ENCODE results near the gene PPP2CA. TPM values are rescaled to one million over a fixed set of nuclear protein-coding genes. Genes with fewer than 3 reads are reported as not detected.
"Not testable (repeated sequence)": the region's sequence is repeated elsewhere in the genome, so short reads cannot be mapped to it uniquely, and the experiment has no call there.

PPP2CA gene
- total RNA-seq, 1 donor from 2014 or later: 193 TPM

DNA sequence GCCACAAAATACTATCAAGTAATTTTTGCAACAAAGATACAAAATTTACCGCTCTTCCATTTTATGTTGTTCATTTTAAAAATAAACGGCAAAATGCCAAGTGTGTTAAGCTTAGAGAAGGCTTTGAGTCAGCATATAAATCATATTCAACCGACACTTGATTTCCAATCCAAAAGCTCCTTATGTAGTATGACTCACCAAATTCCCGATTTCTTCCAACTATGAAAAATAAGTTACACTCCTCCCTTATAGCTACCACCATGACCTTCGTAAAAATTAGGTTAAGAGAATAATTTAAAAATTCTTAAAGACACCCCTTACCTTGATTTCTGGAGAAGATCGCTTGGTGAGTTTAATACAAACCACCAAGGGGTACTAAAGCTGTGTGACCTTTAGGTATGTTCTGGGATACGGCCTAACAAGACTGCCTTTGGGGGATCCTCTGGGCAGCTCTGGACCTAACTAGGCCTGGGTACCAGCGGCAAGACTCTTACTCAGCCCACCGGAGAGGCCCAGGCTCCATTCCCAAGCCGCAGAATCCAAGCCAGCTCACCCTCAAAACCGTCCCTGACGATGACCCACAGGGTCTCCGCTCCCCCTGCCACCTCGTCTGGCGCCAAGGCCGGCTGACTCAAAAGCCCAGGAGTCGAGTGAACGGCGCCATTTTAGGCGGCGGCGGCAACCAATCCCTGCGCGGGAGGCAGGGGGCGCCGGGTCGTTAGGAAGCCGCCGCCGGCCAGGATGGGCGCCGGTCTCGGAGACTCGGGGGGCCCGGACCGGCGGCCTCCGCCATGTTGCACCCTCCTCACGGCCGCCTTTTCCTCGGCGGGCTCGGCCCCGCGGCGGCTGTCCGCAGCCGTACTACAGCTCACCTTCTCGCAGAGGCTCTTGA lies 739 bp downstream of the PPP2CA start:
- Mint-ChIP-seq H3K27ac (ENCODE audit: unreplicated experiment) (peak overlapping the region; percentile 95), H3K27me3 (ENCODE audit: unreplicated experiment) (peaks cover 6% of the 10 kb centered on the region)
- DNase-seq: peak; percentile 87

DNA sequence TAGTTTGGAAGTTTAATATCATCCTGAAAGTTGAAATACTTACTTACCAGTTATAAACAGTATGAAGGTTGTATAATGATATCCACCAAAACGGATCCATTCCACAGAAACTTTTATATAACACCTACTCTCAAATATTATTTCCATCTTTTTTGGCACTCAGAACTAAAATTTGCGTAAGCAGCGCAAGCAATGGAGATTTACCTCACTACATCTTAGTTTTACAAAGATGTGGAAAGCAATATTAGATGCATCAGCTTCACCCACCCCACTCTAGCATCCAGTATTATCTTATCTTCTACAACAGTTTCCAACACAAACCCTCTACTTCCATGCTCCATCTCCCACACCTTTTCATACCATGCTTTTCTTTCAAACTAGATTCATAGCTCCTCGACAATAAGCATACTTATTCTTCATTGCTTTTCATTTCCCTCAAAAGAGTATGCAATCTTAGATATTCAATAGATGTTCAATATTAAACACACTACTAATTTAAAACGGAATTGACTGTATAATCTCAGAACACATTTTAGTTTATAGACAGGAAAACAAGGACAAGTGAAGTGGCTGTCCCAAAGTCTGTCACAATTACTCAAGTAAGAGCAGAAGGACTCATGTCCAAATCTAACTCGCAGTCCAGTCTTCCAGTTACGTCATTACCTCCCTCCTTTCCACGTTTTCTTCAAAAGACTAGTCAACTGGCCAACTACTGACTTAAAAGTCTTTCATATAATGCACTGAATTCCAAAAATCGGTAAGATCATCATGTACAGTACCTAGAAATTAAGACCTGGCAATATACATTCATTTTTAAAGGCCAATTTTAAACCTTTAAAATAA lies 2.2 kb downstream of the PPP2CA start:
- TF ChIP-seq CTCF (IDR thresholded peaks at IDR 0.05; ENCODE audit: partially characterized antibody, unreplicated experiment): no peak
- Mint-ChIP-seq H3K36me3 (ENCODE audit: unreplicated experiment) (no peaks in the 10 kb centered on the region), H3K4me1 (ENCODE audit: low read depth, unreplicated experiment) (peaks cover 39% of the 10 kb centered on the region), H3K4me3 (ENCODE audit: unreplicated experiment) (peak overlapping the region; percentile 95), H3K27ac (ENCODE audit: unreplicated experiment) (peak overlapping the region; percentile 39), H3K9me3 (ENCODE audit: unreplicated experiment) (peaks cover 15% of the 10 kb centered on the region), H3K27me3 (ENCODE audit: unreplicated experiment) (peaks cover 6% of the 10 kb centered on the region)
- DNase-seq: no peak

More for the DNA sequence above, 739 bp downstream of the PPP2CA start:
- TF ChIP-seq CTCF (IDR thresholded peaks at IDR 0.05; ENCODE audit: partially characterized antibody, unreplicated experiment): no peak
- Mint-ChIP-seq H3K9me3 (ENCODE audit: unreplicated experiment) (peaks cover 13% of the 10 kb centered on the region), H3K36me3 (ENCODE audit: unreplicated experiment) (no peaks in the 10 kb centered on the region), H3K4me3 (ENCODE audit: unreplicated experiment) (peak overlapping the region; percentile 95), H3K4me1 (ENCODE audit: low read depth, unreplicated experiment) (peaks cover 32% of the 10 kb centered on the region)

GRCh38 chr5:134221690-134222089 lies 4.2 kb downstream of the PPP2CA start:
- not testable (repeated sequence) for H3K27ac Mint-ChIP-seq (ENCODE audit: unreplicated experiment); DNase-seq; H3K9me3 Mint-ChIP-seq (ENCODE audit: unreplicated experiment); H3K27me3 Mint-ChIP-seq (ENCODE audit: unreplicated experiment); H3K4me3 Mint-ChIP-seq (ENCODE audit: unreplicated experiment); H3K36me3 Mint-ChIP-seq (ENCODE audit: unreplicated experiment)
- H3K4me1 Mint-ChIP-seq (ENCODE audit: low read depth, unreplicated experiment): peaks cover 32% of the 10 kb centered on the region

DNA sequence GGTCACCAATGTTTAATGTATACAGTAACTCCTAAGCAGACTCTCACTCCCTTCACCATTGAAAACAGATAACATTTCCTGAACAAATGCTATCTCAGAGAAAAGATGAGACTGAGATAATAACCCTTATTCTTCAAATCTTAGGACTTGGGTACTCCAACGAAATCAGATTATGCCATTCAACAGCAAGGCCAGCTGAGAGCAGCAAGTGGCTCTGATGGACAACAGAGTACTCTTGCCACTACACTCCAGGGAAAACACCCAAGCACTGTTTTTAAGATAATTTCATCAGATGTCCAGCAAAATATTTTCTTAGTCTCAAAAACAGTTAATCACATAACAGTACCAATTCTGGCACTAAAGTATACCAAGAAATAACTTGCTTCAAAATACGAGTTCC lies 10.1 kb downstream of the PPP2CA start:
- Mint-ChIP-seq H3K27me3 (ENCODE audit: unreplicated experiment) (no peaks in the 10 kb centered on the region), H3K4me3 (ENCODE audit: unreplicated experiment) (no peak overlapping the region), H3K36me3 (ENCODE audit: unreplicated experiment) (no peaks in the 10 kb centered on the region), H3K9me3 (ENCODE audit: unreplicated experiment) (peaks cover 3% of the 10 kb centered on the region), H3K27ac (ENCODE audit: unreplicated experiment) (no peak overlapping the region), H3K4me1 (ENCODE audit: low read depth, unreplicated experiment) (peaks cover 16% of the 10 kb centered on the region)
- no peak for TF ChIP-seq CTCF (IDR thresholded peaks at IDR 0.05; ENCODE audit: partially characterized antibody, unreplicated experiment)
- DNase-seq: no peak

- H3K27me3 Mint-ChIP-seq (ENCODE audit: unreplicated experiment); H3K9me3 Mint-ChIP-seq (ENCODE audit: unreplicated experiment); H3K36me3 Mint-ChIP-seq (ENCODE audit: unreplicated experiment); H3K4me3 Mint-ChIP-seq (ENCODE audit: unreplicated experiment); H3K27ac Mint-ChIP-seq (ENCODE audit: unreplicated experiment); H3K4me1 Mint-ChIP-seq (ENCODE audit: low read depth, unreplicated experiment); DNase-seq: not testable (repeated sequence)
Measured at GRCh38 chr5:134211263-134212031, 14.4 kb downstream of the PPP2CA start.

All from glutamatergic neuron (in vitro differentiated cells).